OCI-LY1 (cell line): ENCODE results near the gene KRT84.
"Not testable (repeated sequence)": the region's sequence is repeated elsewhere in the genome, so short reads cannot be mapped to it uniquely, and the experiment has no call there.

Experiments used
- H2AFZ ChIP-seq: fragments of 200-600 bp; sonication (generic), shearing (Covaris generic); 2 replicates; pipeline ENCODE4 v1.6.0; 2014; ENCODE audit warnings: antibody characterized with exemption, mild to moderate bottlenecking, low read length
- H3F3A ChIP-seq: fragments of 200-600 bp; sonication (generic), shearing (Covaris generic); 2 replicates; pipeline ENCODE4 v1.6.0; 2014; ENCODE audit warnings: mild to moderate bottlenecking, antibody characterized with exemption, low read length, moderate library complexity; ENCODE audit not compliant: insufficient read depth
- H3K27ac ChIP-seq: fragments of 200-600 bp; sonication (generic); 2 replicates; pipeline ENCODE4 v1.5.1; 2014; ENCODE audit warnings: low read length, mixed run types, mild to moderate bottlenecking, low read depth; ENCODE audit not compliant: poor library complexity, severe bottlenecking
- H3K27me3 ChIP-seq: fragments of 200-600 bp; sonication (generic); 2 replicates; pipeline ENCODE4 v1.6.0; 2014; ENCODE audit warnings: antibody characterized with exemption, mild to moderate bottlenecking, low read length, moderate library complexity; ENCODE audit not compliant: insufficient read depth
- H3K36me3 ChIP-seq: fragments of 200-600 bp; sonication (generic); 2 replicates; pipeline ENCODE4 v1.6.1; 2014; ENCODE audit warnings: mild to moderate bottlenecking, antibody characterized with exemption, low read length, moderate library complexity, mixed read lengths; ENCODE audit not compliant: insufficient read depth
- H3K4me1 ChIP-seq: fragments of 200-600 bp; sonication (generic); 2 replicates; pipeline ENCODE4 v1.5.1; 2014; ENCODE audit warnings: mild to moderate bottlenecking, low read length, moderate library complexity; ENCODE audit not compliant: insufficient read depth, severe bottlenecking
- H3K4me2 ChIP-seq: fragments of 200-600 bp; sonication (generic), shearing (Covaris generic); 2 replicates; pipeline ENCODE4 v1.6.1; 2014; ENCODE audit warnings: low read length
- H3K4me3 ChIP-seq: fragments of 200-600 bp; sonication (generic); 2 replicates; pipeline ENCODE4 v1.5.1; 2014; ENCODE audit warnings: low read length, low read depth, mild to moderate bottlenecking, mixed read lengths; ENCODE audit not compliant: poor library complexity, severe bottlenecking
- H3K79me2 ChIP-seq: fragments of 200-600 bp; shearing (Covaris generic); 2 replicates; pipeline ENCODE4 v1.6.1; 2016; ENCODE audit warnings: mixed run types, low read length, mixed read lengths; ENCODE audit not compliant: insufficient read depth
- H3K9ac ChIP-seq: fragments of 200-600 bp; sonication (generic), shearing (Covaris generic); 2 replicates; pipeline ENCODE4 v1.6.1; 2014; ENCODE audit warnings: mild to moderate bottlenecking, low read length, mixed read lengths
- H3K9me2 ChIP-seq: fragments of 200-600 bp; sonication (generic), shearing (Covaris generic); 2 replicates; pipeline ENCODE4 v1.6.1; 2014; ENCODE audit warnings: low read depth, mild to moderate bottlenecking, low read length, mixed read lengths
- H3K9me3 ChIP-seq: fragments of 200-600 bp; shearing (Covaris generic); 2 replicates; pipeline ENCODE4 v1.6.1; 2014; ENCODE audit warnings: low read length, mixed read lengths
- H4K20me1 ChIP-seq: fragments of 200-600 bp; sonication (generic), shearing (Covaris generic); 2 replicates; pipeline ENCODE4 v1.6.0; 2016; ENCODE audit warnings: mild to moderate bottlenecking, low read length; ENCODE audit not compliant: insufficient read depth
- EZH2 ChIP-seq: fragments of 200-600 bp; sonication (generic), shearing (Covaris generic); IDR thresholded peaks from 2 replicates; pipeline ENCODE4 v1.8.0; 2017; ENCODE audit warnings: borderline replicate concordance, mixed run types, mild to moderate bottlenecking, antibody characterized with exemption, low read length, moderate library complexity, mixed read lengths
- TF ChIP-seq, protein P1 (sequence below): fragments of 200-600 bp; sonication (generic), shearing (Covaris generic); IDR thresholded peaks from 2 replicates; pipeline ENCODE4 v1.5.1; 2017; ENCODE audit warnings: mild to moderate bottlenecking, antibody characterized with exemption, low read length, moderate library complexity, mixed read lengths

The KRT84 gene

DNA sequence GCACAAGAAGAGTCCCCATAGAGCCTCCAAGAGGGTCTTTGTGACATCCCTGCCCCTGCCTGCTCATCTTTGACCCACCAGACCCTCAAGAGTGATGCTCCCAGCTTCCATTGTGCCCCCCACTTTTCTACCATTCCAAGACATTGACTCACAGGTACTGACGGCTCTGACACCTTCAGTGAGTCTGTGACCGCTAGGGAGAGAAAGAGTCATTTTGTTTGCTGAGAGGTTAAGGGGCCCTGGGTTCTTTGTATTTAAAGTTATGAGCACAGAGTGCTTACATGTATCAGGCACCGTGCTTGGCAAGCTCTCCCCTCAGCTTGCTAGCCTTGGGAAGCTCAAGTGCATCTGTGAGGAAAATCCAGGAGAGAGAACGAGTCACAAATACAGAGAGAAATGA, 27.8 kb upstream of the KRT84 start:
- TF ChIP-seq, protein P1, sequence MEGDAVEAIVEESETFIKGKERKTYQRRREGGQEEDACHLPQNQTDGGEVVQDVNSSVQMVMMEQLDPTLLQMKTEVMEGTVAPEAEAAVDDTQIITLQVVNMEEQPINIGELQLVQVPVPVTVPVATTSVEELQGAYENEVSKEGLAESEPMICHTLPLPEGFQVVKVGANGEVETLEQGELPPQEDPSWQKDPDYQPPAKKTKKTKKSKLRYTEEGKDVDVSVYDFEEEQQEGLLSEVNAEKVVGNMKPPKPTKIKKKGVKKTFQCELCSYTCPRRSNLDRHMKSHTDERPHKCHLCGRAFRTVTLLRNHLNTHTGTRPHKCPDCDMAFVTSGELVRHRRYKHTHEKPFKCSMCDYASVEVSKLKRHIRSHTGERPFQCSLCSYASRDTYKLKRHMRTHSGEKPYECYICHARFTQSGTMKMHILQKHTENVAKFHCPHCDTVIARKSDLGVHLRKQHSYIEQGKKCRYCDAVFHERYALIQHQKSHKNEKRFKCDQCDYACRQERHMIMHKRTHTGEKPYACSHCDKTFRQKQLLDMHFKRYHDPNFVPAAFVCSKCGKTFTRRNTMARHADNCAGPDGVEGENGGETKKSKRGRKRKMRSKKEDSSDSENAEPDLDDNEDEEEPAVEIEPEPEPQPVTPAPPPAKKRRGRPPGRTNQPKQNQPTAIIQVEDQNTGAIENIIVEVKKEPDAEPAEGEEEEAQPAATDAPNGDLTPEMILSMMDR = no peak
- Histone ChIP-seq H3K4me2 (no peak overlapping the region), H3K36me3 (no peaks in the 10 kb centered on the region), H3K4me1 (no peaks in the 10 kb centered on the region), H3K27me3 (no peaks in the 10 kb centered on the region), H2AFZ (no peak overlapping the region), H3K79me2 (no peaks in the 10 kb centered on the region), H3K9me3 (no peaks in the 10 kb centered on the region), H3K9ac (no peak overlapping the region), H4K20me1 (no peaks in the 10 kb centered on the region), H3K4me3 (no peak overlapping the region), H3F3A (no peaks in the 10 kb centered on the region), H3K27ac (no peak overlapping the region), H3K9me2 (no peaks in the 10 kb centered on the region)

DNA sequence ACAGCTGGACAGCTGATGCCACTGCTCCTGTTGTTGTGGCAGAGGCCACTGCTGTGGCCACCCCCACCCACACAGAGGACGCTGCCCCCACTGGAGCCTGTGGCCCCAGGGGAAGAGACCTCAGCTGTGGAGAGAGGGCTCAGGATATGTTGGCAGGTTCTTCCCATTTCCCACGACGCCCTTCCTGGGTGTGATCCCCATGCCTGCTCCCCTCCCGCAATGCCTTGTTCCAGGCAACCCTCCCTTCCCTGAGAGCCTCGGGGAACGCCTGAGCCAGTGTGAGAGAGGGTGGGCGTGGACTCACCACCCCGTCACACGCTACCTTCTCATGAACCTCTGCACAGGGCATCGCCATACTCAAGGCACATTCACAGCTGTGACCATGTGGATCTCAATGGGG, 26.4 kb upstream of the KRT84 start:
- H3K4me1 ChIP-seq = no peaks in the 10 kb centered on the region
- H4K20me1 ChIP-seq = no peaks in the 10 kb centered on the region
- H3K27ac ChIP-seq = no peak overlapping the region
- no peaks in the 10 kb centered on the region for H3K27me3 ChIP-seq
- H3K4me3 ChIP-seq = no peak overlapping the region
- H3F3A ChIP-seq = no peaks in the 10 kb centered on the region
- H2AFZ ChIP-seq = no peak overlapping the region
- no peak overlapping the region for H3K4me2 ChIP-seq
- H3K9me2 ChIP-seq = no peaks in the 10 kb centered on the region
- H3K79me2 ChIP-seq = no peaks in the 10 kb centered on the region
- no peaks in the 10 kb centered on the region for H3K9me3 ChIP-seq
- TF ChIP-seq, protein P1 = no peak
- no peak for TF ChIP-seq EZH2
- H3K9ac ChIP-seq = no peak overlapping the region
- no peaks in the 10 kb centered on the region for H3K36me3 ChIP-seq

DNA sequence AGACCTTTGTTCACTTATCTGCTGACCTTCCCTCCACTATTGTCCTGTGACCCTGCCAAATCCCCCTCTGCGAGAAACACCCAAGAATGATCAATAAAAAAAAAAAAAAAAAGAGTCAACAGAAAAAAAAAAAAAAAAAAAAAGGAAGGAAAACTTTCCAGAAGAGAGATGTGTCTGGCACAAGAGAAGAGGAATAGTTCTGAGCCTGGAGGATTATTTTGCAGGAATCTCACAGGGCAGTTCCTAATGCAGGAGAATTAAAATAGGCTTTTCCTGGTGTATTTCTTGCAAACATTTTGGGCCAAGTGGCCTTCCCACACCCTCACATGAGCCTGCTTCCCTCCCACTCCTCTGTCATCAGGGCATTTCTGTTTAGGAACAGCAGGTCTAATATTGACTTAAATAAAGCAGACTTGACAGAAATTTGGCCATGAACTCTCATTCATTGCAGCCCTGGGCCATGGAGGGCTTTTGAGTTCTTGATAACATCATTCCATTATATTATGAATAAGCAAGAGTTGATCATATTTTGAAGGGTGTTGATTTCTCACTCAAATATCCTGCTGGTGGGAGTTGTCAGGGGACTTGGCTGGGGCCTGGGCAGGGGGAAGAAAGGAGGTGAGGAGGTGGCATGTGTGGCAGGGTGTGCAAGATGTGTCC, 25.3 kb upstream of the KRT84 start:
- not testable (repeated sequence) for H3K36me3 ChIP-seq, H3F3A ChIP-seq, H2AFZ ChIP-seq, H3K9me2 ChIP-seq, H3K79me2 ChIP-seq, H3K27me3 ChIP-seq, H3K9ac ChIP-seq, H3K4me3 ChIP-seq, H4K20me1 ChIP-seq, H3K4me1 ChIP-seq, H3K27ac ChIP-seq, H3K4me2 ChIP-seq, H3K9me3 ChIP-seq

DNA sequence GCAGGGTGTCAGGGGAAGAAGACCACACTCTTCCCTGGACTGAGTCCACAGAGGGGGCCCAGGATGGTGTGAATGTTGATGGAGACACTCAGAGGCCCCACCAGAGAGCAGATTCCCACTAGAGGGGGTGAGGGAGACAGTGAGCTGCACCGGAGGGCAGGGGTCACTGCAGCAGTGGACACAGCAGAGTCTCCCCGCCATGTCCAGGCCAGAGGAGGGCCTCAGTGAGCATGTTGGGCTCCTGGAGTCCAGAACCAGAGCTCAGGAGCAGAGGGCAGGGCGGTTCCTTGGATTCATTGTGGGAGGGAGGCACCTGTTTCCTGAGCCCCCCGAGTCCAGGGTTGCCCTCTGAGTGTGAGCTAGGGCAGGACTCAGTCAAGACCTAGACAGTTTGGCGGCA, 22.5 kb upstream of the KRT84 start:
- no peak overlapping the region for H3K4me3 ChIP-seq
- H3K9me2 ChIP-seq = no peaks in the 10 kb centered on the region
- TF ChIP-seq, protein P1 = no peak
- no peak for TF ChIP-seq EZH2
- H3K79me2 ChIP-seq = no peaks in the 10 kb centered on the region
- H3K9me3 ChIP-seq = no peaks in the 10 kb centered on the region
- H3K9ac ChIP-seq = no peak overlapping the region
- H3K36me3 ChIP-seq = no peaks in the 10 kb centered on the region
- no peak overlapping the region for H3K4me2 ChIP-seq
- no peaks in the 10 kb centered on the region for H3K4me1 ChIP-seq
- no peaks in the 10 kb centered on the region for H3F3A ChIP-seq
- H3K27me3 ChIP-seq = no peaks in the 10 kb centered on the region
- no peak overlapping the region for H3K27ac ChIP-seq
- H2AFZ ChIP-seq = no peak overlapping the region
- no peaks in the 10 kb centered on the region for H4K20me1 ChIP-seq
